Activated CD4-positive, alpha-beta memory T cell treated with anti-CD3 and anti-CD28 coated beads for 36 hours (primary cell): ENCODE results near the gene ITPA. TPM values are rescaled to one million over a fixed set of nuclear protein-coding genes. Genes with fewer than 3 reads are reported as not detected.
A peak's percentile ranks its signal among the peaks of the same experiment; 100 is the strongest.

Experiments used
- CTCF ChIA-PET: fragments of 350-600 bp; sonication (Branson Sonifier 250); formaldehyde crosslinking; loops from one replicate; lab custom pipeline; 2021; ENCODE audit warnings: antibody characterized with exemption, inconsistent platforms; lab: Charles Lee
- POLR2A ChIA-PET: fragments of 350-600 bp; sonication (Branson Sonifier 250); formaldehyde crosslinking; loops from one replicate; lab custom pipeline; 2021; ENCODE audit warnings: antibody characterized with exemption; lab: Charles Lee
- DNase-seq: peaks from one replicate; pipeline ENCODE4 v3.0.0-alpha.2; 2020
- H3K27ac Mint-ChIP-seq: one replicate; pipeline ENCODE4 v1.8.0; 2021; ENCODE audit warnings: mixed read lengths
- H3K27me3 Mint-ChIP-seq: one replicate; pipeline ENCODE4 v1.8.0; 2021; ENCODE audit warnings: mixed read lengths
- H3K36me3 Mint-ChIP-seq: one replicate; pipeline ENCODE4 v1.8.0; 2021; ENCODE audit warnings: mixed read lengths
- H3K4me1 Mint-ChIP-seq: one replicate; pipeline ENCODE4 v1.8.0; 2021; ENCODE audit warnings: low read depth, mixed read lengths
- H3K4me3 Mint-ChIP-seq: one replicate; pipeline ENCODE4 v1.8.0; 2021; ENCODE audit warnings: mild to moderate bottlenecking, mixed read lengths
- H3K9me3 Mint-ChIP-seq: one replicate; pipeline ENCODE4 v1.8.0; 2021; ENCODE audit warnings: mixed read lengths
- intact Hi-C: fragments of 100-400 bp; cut with micrococcal nuclease; formaldehyde crosslinking; loops from one replicate; pipeline ENCODE4 v1.15.1; 2023
- total RNA-seq, 2 experiments: library from RNA; stranded (reverse); gene quantifications; one replicate each; pipeline ENCODE4 v1.2.3, GENCODE V29; 2021

Gene ITPA
- total RNA-seq, result 10 to 100 TPM; 54.0 to 56.2 TPM

DNA sequence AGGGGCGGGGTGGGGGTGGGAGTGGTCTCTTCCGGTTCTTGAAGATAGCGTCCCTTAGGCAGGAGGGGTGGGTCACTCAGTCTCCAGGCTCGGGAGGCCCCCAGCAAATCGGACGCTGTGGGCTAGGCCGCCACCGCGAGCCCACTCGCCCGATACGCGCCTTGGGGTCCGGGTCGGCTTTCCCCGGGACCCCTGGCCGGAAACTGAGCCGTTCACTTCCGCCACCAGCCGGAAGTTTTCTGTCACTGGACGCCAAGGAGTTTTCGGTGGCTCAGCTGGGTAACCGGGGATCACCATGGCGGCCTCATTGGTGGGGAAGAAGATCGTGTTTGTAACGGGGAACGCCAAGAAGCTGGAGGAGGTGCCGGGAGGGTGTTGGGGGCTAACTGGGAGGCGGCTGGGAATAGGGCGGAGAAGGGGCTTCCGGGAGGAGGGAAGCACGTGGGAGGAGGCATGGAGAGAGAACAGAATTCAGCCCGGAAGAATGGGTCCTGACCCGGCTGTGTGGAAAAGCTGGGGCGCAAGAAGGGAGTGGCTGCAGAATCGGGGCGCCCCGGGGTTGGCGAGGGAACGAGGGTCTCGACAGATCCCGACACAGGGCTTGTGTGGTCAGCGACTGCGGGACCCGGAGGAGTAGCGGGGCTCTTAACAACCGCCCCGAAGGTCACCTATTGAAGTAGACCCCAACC is at the start of gene ITPA:
Gene ITPA (plus strand): TSS at position 242 of the 689 bp plus-strand sequence. CDS start 54 bp downstream, at position 296.
- CTCF ChIA-PET, result interaction anchor here (0.7 to 2.4 kb wide), 2 partner anchors 10 to 226 kb away, joined by 3 to 7 read pairs; no protein-coding TSS in a partner anchor
- H3K4me1 Mint-ChIP-seq, result peaks cover 20% of the 10 kb centered on the region
- no peaks in the 10 kb centered on the region for H3K27me3 Mint-ChIP-seq
- H3K4me3 Mint-ChIP-seq, result peak within 1 kb of the TSS; percentile 83
- intact Hi-C loops, result no loop called here
- H3K27ac Mint-ChIP-seq, result peak within 1 kb of the TSS; percentile 86
- H3K36me3 Mint-ChIP-seq, result peaks cover 16% of the 10 kb centered on the region
- POLR2A ChIA-PET, result interaction anchor here (1.3 to 1.7 kb wide), 2 partner anchors 52 to 195 kb away, joined by 5 read pairs; no protein-coding TSS in a partner anchor
- H3K9me3 Mint-ChIP-seq, result no peaks in the 10 kb centered on the region
- peak; percentile 75 for DNase-seq

- intact Hi-C loops, result no loop called here
- H3K4me3 Mint-ChIP-seq, result peak overlapping the region; percentile 26
- peaks cover 35% of the 10 kb centered on the region for H3K4me1 Mint-ChIP-seq
- DNase-seq, result peak; percentile 60
- ChIA-PET CTCF (no interaction called here), POLR2A (interaction anchor here (0.5 to 2.0 kb wide), 4 partner anchors 25 to 148 kb away, joined by 3 to 7 read pairs (median 4); no protein-coding TSS in a partner anchor)
- H3K9me3 Mint-ChIP-seq, result no peaks in the 10 kb centered on the region
- H3K27me3 Mint-ChIP-seq, result no peaks in the 10 kb centered on the region
- H3K36me3 Mint-ChIP-seq, result peaks cover 13% of the 10 kb centered on the region
- H3K27ac Mint-ChIP-seq, result no peak overlapping the region
Measured at GRCh38 chr20:3160418-3160817, 48.9 kb upstream of the ITPA start.

- Mint-ChIP-seq H3K4me1 (peaks cover 27% of the 10 kb centered on the region), H3K27ac (no peak overlapping the region), H3K27me3 (no peaks in the 10 kb centered on the region), H3K9me3 (no peaks in the 10 kb centered on the region), H3K4me3 (no peak overlapping the region), H3K36me3 (peaks cover 8% of the 10 kb centered on the region)
- no peak for DNase-seq
- CTCF ChIA-PET, result interaction anchor here (0.8 kb wide), 1 partner anchor 108 kb away, joined by 3 read pairs; no protein-coding TSS in a partner anchor
- POLR2A ChIA-PET, result interaction anchor here (0.6 kb wide), 1 partner anchor 11 kb away, joined by 3 read pairs; no protein-coding TSS in a partner anchor
- intact Hi-C loops, result no loop called here
Measured at GRCh38 chr20:3161316-3162079, 47.8 kb upstream of the ITPA start.

GRCh38 chr20:3162080-3162611 is 47.2 kb upstream of the ITPA start:
- no peak overlapping the region for H3K4me3 Mint-ChIP-seq
- no peaks in the 10 kb centered on the region for H3K9me3 Mint-ChIP-seq
- peaks cover 20% of the 10 kb centered on the region for H3K4me1 Mint-ChIP-seq
- intact Hi-C loops, result no loop called here
- peaks cover 3% of the 10 kb centered on the region for H3K36me3 Mint-ChIP-seq
- no peak overlapping the region for H3K27ac Mint-ChIP-seq
- POLR2A ChIA-PET, result no interaction called here
- DNase-seq, result no peak
- no peaks in the 10 kb centered on the region for H3K27me3 Mint-ChIP-seq
- CTCF ChIA-PET, result interaction anchor here (0.8 kb wide), 1 partner anchor 109 kb away, joined by 3 read pairs; no protein-coding TSS in a partner anchor

DNA sequence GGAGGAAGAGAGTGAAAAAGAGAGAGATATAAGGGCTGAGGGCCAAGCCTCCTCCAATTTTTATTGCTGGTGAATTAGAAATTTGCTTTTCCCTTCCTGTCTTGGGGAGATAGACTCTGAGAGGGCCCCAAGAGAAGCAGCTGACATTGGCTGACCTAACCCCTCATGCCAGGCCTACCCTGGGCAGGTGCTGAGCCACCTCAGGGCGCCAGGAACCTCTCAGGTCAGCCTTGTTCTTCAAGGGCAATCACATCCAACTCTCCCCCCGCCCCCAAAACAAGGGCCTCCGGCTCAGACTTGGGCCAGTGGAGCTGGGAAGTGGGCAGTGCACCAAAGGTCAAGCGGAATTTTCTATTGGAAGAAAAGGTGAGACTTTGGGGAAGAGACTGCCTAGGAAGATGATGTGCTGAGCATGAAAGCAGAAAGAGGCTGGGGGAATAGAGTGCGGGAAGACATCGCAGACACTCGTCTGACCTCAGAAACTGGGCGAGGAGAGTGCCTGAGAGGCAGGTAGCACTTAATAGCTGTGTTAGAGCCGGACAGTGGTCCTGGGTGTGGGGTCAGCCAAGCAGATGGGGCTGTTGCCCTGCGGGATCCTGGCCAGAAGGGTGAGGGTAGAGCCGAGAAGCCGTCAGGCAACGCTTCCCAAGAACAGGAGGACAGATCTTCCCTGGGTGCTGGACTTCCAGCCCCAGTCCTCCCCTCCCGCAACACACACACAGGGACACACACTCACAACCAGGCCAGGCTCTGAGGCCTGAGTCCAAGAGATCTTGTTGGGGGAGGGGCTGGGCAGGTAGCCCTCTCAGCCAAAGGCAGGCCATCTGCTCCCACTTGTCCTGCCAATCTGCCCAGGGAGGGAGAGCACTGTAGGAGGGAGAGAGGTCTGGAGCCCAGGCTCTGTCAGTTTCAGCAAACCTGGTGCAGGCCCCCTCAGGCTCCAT is 45.9 kb upstream of the ITPA start:
- no peak for DNase-seq
- Mint-ChIP-seq H3K4me1 (peaks cover 10% of the 10 kb centered on the region), H3K4me3 (no peak overlapping the region), H3K27ac (no peak overlapping the region), H3K36me3 (peaks cover 3% of the 10 kb centered on the region), H3K27me3 (peaks cover 5% of the 10 kb centered on the region), H3K9me3 (no peaks in the 10 kb centered on the region)
- CTCF ChIA-PET, result no interaction called here
- intact Hi-C loops, result no loop called here
- POLR2A ChIA-PET, result no interaction called here

DNA sequence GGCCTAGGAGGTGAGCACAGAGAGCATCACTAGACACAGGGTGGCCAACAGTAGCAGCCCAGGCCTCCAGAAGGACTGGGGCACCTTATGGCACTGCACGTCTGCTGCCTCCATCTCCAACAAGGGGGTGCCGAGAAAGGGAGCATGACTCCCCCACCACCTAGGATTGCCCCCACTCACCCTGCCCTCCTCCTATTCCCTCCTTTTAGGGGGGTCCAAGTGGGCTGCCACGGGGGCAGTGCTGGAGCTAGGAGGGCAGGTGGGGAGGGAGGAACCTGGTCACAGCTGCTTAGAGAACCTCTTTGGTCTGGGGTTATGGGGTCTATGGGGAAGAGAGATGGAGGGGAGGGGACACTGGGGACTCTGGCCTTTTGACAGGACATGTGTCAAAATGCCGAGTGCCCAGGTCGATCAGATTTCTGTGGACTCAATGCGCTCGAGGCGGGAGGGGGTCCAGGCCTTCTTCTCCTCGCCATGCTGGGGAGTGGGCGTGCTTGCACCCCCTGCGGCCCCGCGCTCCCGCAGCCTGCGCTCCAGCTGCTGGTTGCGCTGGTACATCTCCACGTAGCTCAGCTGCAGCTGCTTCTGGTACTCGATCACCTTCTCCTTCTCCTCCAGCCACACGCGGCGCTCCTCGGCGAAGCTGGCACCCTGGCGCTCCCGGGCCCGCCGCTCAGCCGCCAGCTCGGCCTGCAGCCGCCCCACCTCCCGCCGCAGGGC is 45.1 kb upstream of the ITPA start:
- H3K4me1 Mint-ChIP-seq, result peaks cover 8% of the 10 kb centered on the region
- intact Hi-C loops, result no loop called here
- ChIA-PET CTCF (no interaction called here), POLR2A (no interaction called here)
- no peak overlapping the region for H3K4me3 Mint-ChIP-seq
- no peaks in the 10 kb centered on the region for H3K9me3 Mint-ChIP-seq
- DNase-seq, result no peak
- peaks cover 13% of the 10 kb centered on the region for H3K27me3 Mint-ChIP-seq
- peaks cover 2% of the 10 kb centered on the region for H3K36me3 Mint-ChIP-seq
- no peak overlapping the region for H3K27ac Mint-ChIP-seq

DNA sequence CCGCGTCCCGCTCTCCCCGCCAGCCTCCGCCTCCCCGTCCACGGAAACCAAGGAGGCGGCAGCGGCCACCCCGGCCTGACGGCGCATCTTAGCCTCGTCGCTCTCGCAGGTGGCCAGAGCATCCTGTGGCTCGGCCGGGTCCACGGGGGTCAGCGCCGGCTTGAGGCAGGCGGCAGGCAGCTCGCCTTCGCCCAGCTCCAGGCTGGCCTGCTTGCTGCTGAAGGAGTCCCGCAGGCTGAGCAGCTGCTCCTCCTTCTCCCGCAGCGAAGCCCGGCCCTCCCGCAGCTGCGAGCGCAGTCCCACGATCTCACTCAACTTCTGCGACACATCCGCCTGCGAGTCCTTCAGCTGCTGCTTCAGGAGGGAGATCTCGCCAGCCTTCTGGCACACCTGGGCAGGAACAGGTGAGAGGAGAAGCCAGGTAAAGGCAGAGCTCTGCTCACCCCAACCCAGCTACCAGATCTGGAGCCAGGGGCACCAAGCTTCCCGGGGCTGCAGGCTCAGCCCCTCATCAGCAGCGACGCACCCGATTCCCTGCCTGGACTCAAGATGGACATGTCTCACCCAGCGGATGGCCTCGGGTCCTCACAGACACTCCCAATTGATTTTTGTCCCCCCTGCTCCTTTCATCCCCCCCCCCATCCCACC is 44.4 kb upstream of the ITPA start:
- no peak for DNase-seq
- CTCF ChIA-PET, result no interaction called here
- POLR2A ChIA-PET, result no interaction called here
- H3K4me1 Mint-ChIP-seq, result peaks cover 6% of the 10 kb centered on the region
- H3K27me3 Mint-ChIP-seq, result peaks cover 15% of the 10 kb centered on the region
- H3K27ac Mint-ChIP-seq, result no peak overlapping the region
- no peaks in the 10 kb centered on the region for H3K9me3 Mint-ChIP-seq
- intact Hi-C loops, result no loop called here
- H3K36me3 Mint-ChIP-seq, result no peaks in the 10 kb centered on the region
- no peak overlapping the region for H3K4me3 Mint-ChIP-seq

DNA sequence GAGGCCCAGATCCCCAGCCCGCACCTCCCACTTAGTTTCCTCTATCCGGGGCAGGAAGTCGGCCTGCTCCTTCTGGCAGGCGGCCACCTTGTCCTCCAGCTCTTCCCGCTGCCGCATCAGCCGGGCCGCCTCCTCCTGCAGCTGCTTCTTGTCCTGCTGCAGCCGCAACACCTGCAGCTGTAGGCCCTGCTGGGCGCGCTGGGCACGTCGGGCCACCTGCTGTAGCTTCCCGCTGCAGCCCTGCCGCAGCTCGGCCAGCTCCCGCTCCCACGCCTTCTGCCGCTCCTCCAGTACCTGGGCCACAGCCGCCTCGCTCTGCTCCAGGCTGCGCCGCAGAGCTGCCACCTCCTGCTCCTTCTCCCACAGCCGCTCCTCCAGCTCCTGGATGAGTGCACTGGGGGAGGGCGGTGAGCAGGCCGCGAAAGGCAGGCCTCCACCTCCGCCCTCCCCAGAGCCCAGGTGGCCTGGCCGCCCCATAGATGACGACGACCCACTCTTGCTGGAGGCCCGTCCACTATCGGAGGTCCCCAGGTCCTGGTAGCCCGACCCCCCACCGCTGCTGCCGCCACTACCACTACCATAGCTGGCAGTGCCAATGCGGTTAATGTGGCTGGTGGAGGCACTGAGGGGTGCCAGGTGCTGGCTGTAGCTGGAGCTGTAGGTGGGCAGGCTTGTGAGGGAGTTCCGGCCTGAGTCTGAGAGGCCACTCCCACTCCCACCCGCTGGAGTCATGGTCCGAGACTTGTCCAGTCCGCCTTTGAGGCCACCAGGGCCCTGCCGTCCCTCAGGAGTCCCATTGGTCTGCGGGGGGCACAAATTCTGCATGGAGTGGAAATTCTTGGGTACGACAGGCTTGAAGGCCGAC is 43.6 kb upstream of the ITPA start:
- no peak overlapping the region for H3K27ac Mint-ChIP-seq

DNA sequence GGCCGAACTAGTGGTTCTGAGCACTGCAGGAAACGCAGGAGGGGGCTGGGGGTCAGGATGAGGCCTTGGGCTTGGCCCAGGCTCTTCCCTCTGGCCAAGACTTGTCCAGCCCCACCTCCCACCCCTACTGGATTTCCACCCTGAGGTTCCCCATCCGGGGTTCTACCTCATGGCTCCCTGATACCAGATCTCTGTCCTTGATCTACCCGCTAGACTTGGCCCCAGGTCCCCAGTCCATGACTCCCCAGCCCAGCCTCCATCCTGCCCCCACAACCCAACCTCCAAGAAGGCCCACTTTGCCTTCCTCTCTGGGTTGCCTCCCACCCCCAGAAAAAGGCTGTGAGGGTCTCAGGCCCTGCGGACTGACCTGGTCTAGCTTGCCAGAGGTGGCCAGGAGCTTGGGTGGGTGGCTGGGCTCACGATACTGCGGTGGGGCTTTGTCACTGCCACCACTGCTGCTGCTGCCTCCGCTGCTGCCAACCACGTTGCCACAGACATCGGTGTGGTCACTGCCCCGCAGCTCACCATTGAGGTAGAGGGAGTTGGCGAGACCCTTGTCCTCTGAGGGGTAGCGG is 42.9 kb upstream of the ITPA start:
- Mint-ChIP-seq H3K4me3 (no peak overlapping the region), H3K4me1 (peaks cover 5% of the 10 kb centered on the region), H3K9me3 (no peaks in the 10 kb centered on the region), H3K27me3 (peaks cover 15% of the 10 kb centered on the region), H3K36me3 (no peaks in the 10 kb centered on the region), H3K27ac (no peak overlapping the region)
- POLR2A ChIA-PET, result no interaction called here
- intact Hi-C loops, result no loop called here
- CTCF ChIA-PET, result no interaction called here
- no peak for DNase-seq

More for the DNA sequence above, 43.6 kb upstream of the ITPA start:
- Mint-ChIP-seq H3K4me1 (peaks cover 5% of the 10 kb centered on the region), H3K36me3 (no peaks in the 10 kb centered on the region), H3K27me3 (peaks cover 15% of the 10 kb centered on the region), H3K9me3 (no peaks in the 10 kb centered on the region), H3K4me3 (no peak overlapping the region)
- POLR2A ChIA-PET, result no interaction called here
- CTCF ChIA-PET, result no interaction called here
- intact Hi-C loops, result no loop called here
- DNase-seq, result no peak

DNA sequence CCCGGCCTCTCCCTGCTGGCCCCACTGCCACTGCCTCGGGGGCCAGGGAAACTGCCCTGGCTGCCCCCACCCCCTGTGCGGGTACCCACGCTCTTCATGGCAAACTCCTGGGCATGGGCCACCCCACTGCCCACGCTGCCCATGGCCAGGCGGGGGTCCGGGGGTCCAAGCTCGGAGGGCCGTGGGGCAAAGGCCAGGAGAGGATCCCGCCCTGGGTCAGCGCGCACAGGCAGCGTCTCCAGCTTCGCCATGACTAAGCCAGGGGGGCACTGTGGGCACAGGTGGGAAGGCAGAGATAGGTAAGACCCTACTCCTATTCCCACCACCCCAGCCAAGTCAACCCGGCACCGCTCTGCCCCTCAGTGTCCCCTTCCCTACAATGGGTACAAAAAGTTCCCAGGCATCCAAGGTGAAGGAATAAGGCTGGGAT is 42.4 kb upstream of the ITPA start:
- peaks cover 15% of the 10 kb centered on the region for H3K27me3 Mint-ChIP-seq
- DNase-seq, result no peak
- POLR2A ChIA-PET, result no interaction called here
- no peaks in the 10 kb centered on the region for H3K36me3 Mint-ChIP-seq
- no peak overlapping the region for H3K27ac Mint-ChIP-seq
- H3K9me3 Mint-ChIP-seq, result no peaks in the 10 kb centered on the region
- H3K4me1 Mint-ChIP-seq, result peaks cover 5% of the 10 kb centered on the region
- intact Hi-C loops, result no loop called here
- H3K4me3 Mint-ChIP-seq, result no peak overlapping the region
- CTCF ChIA-PET, result interaction anchor here (0.7 kb wide), 1 partner anchor 10 kb away, joined by 3 read pairs; no protein-coding TSS in a partner anchor
